Anterior cingulate cortex (tissue), 58 donors: ENCODE results near the gene CASP2.
A peak's percentile ranks its signal among the peaks of the same experiment; 100 is the strongest.

Experiments used
- DNase-seq, 58 donors: peaks; one replicate each; lab custom pipeline; 2025; lab: John Stamatoyannopoulos, UW

Gene CASP2

GRCh38 chr7:143287935-143288826 is at the start of gene CASP2:
Gene CASP2, plus strand, starts transcription at chr7:143288351. Its CDS starts 105 bp downstream, at chr7:143288456.
- DNase-seq: peak; percentile 63 to 100 (median 96)

GRCh38 chr7:143239813-143240212 is 48.3 kb upstream of the CASP2 start:
- no peak for DNase-seq

- peak in 43 of 58 donors; percentile 2 to 76 (median 40) for DNase-seq
Observed at GRCh38 chr7:143240291-143241168, 47.6 kb upstream of the CASP2 start.

- no peak for DNase-seq
Observed at GRCh38 chr7:143242306-143242705, 45.8 kb upstream of the CASP2 start.

- DNase-seq: no peak
Observed at GRCh38 chr7:143243111-143243510, 45.0 kb upstream of the CASP2 start.

GRCh38 chr7:143243614-143244013 is 44.5 kb upstream of the CASP2 start:
- no peak for DNase-seq

GRCh38 chr7:143244321-143244720 is 43.8 kb upstream of the CASP2 start:
- DNase-seq: no peak

- no peak for DNase-seq
Observed at GRCh38 chr7:143245123-143245522, 43.0 kb upstream of the CASP2 start.

- DNase-seq: no peak
Observed at GRCh38 chr7:143247372-143247771, 40.8 kb upstream of the CASP2 start.

- DNase-seq: no peak
Observed at GRCh38 chr7:143248761-143249354, 39.3 kb upstream of the CASP2 start.

GRCh38 chr7:143250199-143250598 is 38.0 kb upstream of the CASP2 start:
- DNase-seq: no peak

GRCh38 chr7:143250822-143251221 is 37.3 kb upstream of the CASP2 start:
- no peak for DNase-seq

GRCh38 chr7:143252006-143252405 is 36.1 kb upstream of the CASP2 start:
- no peak for DNase-seq

GRCh38 chr7:143255564-143255963 is 32.6 kb upstream of the CASP2 start:
- DNase-seq: no peak

- DNase-seq: no peak
Observed at GRCh38 chr7:143256325-143256724, 31.8 kb upstream of the CASP2 start.

- DNase-seq: no peak
Observed at GRCh38 chr7:143256932-143257331, 31.2 kb upstream of the CASP2 start.

GRCh38 chr7:143257501-143257900 is 30.6 kb upstream of the CASP2 start:
- no peak for DNase-seq

GRCh38 chr7:143258831-143259230 is 29.3 kb upstream of the CASP2 start:
- no peak for DNase-seq

- DNase-seq: no peak
Observed at GRCh38 chr7:143259765-143260164, 28.4 kb upstream of the CASP2 start.

- no peak for DNase-seq
Observed at GRCh38 chr7:143261901-143262300, 26.2 kb upstream of the CASP2 start.
